GM21526 (cell line): ENCODE measurements around the gene MAP3K7.
A peak's percentile ranks its signal among the peaks of the same experiment; 100 is the strongest.

ENCODE experiments used
- ATAC-seq: cut with Tn5 transposase; IDR thresholded peaks from one replicate; pipeline ENCODE4 v1.9.1; 2021; ENCODE audit warnings: moderate library complexity; ENCODE audit not compliant: unreplicated experiment, low FRiP score

The MAP3K7 gene

GRCh38 chr6:90586836-90587638 is at the start of gene MAP3K7:
Gene MAP3K7, minus strand, starts transcription at chr6:90587072. Its CDS starts 189 bp downstream, at chr6:90586883.
- ATAC-seq = peak; percentile 85

- no peak for ATAC-seq
Observed at GRCh38 chr6:90631046-90631445, 44.2 kb upstream of the MAP3K7 start.

- no peak for ATAC-seq
Observed at GRCh38 chr6:90621581-90621980, 34.7 kb upstream of the MAP3K7 start.

GRCh38 chr6:90619221-90619620 is 32.3 kb upstream of the MAP3K7 start:
- no peak for ATAC-seq

- no peak for ATAC-seq
Observed at GRCh38 chr6:90612313-90612680, 25.4 kb upstream of the MAP3K7 start.

GRCh38 chr6:90611543-90612312 is 24.9 kb upstream of the MAP3K7 start:
- no peak for ATAC-seq

- peak; percentile 63 for ATAC-seq
Observed at GRCh38 chr6:90610751-90611542, 24.1 kb upstream of the MAP3K7 start.

- ATAC-seq = peak; percentile 2
Observed at GRCh38 chr6:90610301-90610750, 23.5 kb upstream of the MAP3K7 start.

GRCh38 chr6:90605749-90606340 is 19.0 kb upstream of the MAP3K7 start:
- ATAC-seq = no peak

- ATAC-seq = no peak
Observed at GRCh38 chr6:90604546-90604945, 17.7 kb upstream of the MAP3K7 start.

GRCh38 chr6:90599151-90599550 is 12.3 kb upstream of the MAP3K7 start:
- no peak for ATAC-seq

GRCh38 chr6:90598192-90598951 is 11.5 kb upstream of the MAP3K7 start:
- no peak for ATAC-seq

GRCh38 chr6:90596967-90597539 is 10.2 kb upstream of the MAP3K7 start:
- ATAC-seq = no peak

- ATAC-seq = no peak
Observed at GRCh38 chr6:90595854-90596253, 9.0 kb upstream of the MAP3K7 start.

- peak; percentile 27 for ATAC-seq
Observed at GRCh38 chr6:90586546-90586835, 381 bp downstream of the MAP3K7 start.

GRCh38 chr6:90584636-90585255 is 2.1 kb downstream of the MAP3K7 start:
- ATAC-seq = no peak

GRCh38 chr6:90583836-90584481 is 2.9 kb downstream of the MAP3K7 start:
- ATAC-seq = no peak

GRCh38 chr6:90583179-90583835 is 3.6 kb downstream of the MAP3K7 start:
- ATAC-seq = no peak
